Keratinocyte (primary cell): ENCODE data around the gene ARFGEF3. TPM values are rescaled to one million over a fixed set of nuclear protein-coding genes. Genes with fewer than 3 reads are reported as not detected.

Experiments used
- DNase-seq: peaks from one replicate; pipeline ENCODE4 v3.0.0-alpha.2; 2011; ENCODE audit warnings: low read depth, missing footprints, low spot score
- FAIRE-seq: peaks from 2 replicates; lab custom pipeline; 2011; peaks lifted over from hg19 to GRCh38; lab: Jason Lieb, UNC
- H2AFZ ChIP-seq: 2 replicates; pipeline ENCODE4 v1.6.0; 2012; ENCODE audit warnings: low read length, control low read depth, inconsistent platforms; ENCODE audit not compliant: control insufficient read depth
- H3K27ac ChIP-seq: 2 replicates; pipeline ENCODE4 v1.5.1; 2011; ENCODE audit warnings: low read length; ENCODE audit not compliant: control insufficient read depth, insufficient read depth
- H3K27me3 ChIP-seq: 3 replicates; pipeline ENCODE4 v1.6.0; 2011; ENCODE audit warnings: low read length; ENCODE audit not compliant: control insufficient read depth, insufficient read depth; ENCODE audit errors: extremely low read depth
- H3K36me3 ChIP-seq, 2 experiments: 2 replicates in 1 of 2; 3 replicates in 1 of 2; pipeline ENCODE4 v1.5.1; 2011; ENCODE audit warnings: low read length in 2 of 2, mild to moderate bottlenecking in 1 of 2; ENCODE audit not compliant: control insufficient read depth in 2 of 2, insufficient read depth in 2 of 2; ENCODE audit errors: extremely low read depth in 1 of 2
- H3K4me1 ChIP-seq: 3 replicates; pipeline ENCODE4 v1.5.1; 2011; ENCODE audit warnings: low read length; ENCODE audit not compliant: control insufficient read depth, insufficient read depth; ENCODE audit errors: extremely low read depth
- H3K4me2 ChIP-seq: 3 replicates; pipeline ENCODE4 v1.6.0; 2011; ENCODE audit warnings: low read depth, low read length; ENCODE audit not compliant: control insufficient read depth, insufficient read depth; ENCODE audit errors: extremely low read depth
- H3K4me3 ChIP-seq, 3 experiments: fragments of 200-600 bp in 1 of 3; sonication (generic) in 1 of 3; 2 replicates in 2 of 3; 3 replicates in 1 of 3; pipeline ENCODE4 v1.5.1; 2011 to 2016; ENCODE audit warnings: low read length in 3 of 3, mild to moderate bottlenecking in 3 of 3, control low read depth in 2 of 3, inconsistent platforms in 1 of 3, low read depth in 1 of 3, mixed read lengths in 1 of 3, mixed run types in 1 of 3, moderate library complexity in 1 of 3; ENCODE audit not compliant: control insufficient read depth in 2 of 3, insufficient read depth in 2 of 3; ENCODE audit errors: extremely low read depth in 1 of 3
- H3K79me2 ChIP-seq: 2 replicates; pipeline ENCODE4 v1.6.0; 2012; ENCODE audit warnings: low read length; ENCODE audit not compliant: control insufficient read depth, insufficient read depth
- H3K9ac ChIP-seq: 3 replicates; pipeline ENCODE4 v1.6.0; 2011; ENCODE audit warnings: low read length; ENCODE audit not compliant: control insufficient read depth, insufficient read depth; ENCODE audit errors: extremely low read depth
- H3K9me1 ChIP-seq: 3 replicates; pipeline ENCODE4 v1.6.0; 2011; ENCODE audit warnings: low read length; ENCODE audit not compliant: control insufficient read depth, insufficient read depth; ENCODE audit errors: extremely low read depth
- H3K9me3 ChIP-seq: 2 replicates; pipeline ENCODE4 v1.5.1; 2012; ENCODE audit warnings: low read depth, low read length; ENCODE audit not compliant: control insufficient read depth
- H4K20me1 ChIP-seq: 3 replicates; pipeline ENCODE4 v1.6.0; 2011; ENCODE audit warnings: low read length; ENCODE audit not compliant: control insufficient read depth, insufficient read depth; ENCODE audit errors: extremely low read depth
- CTCF ChIP-seq, 3 experiments: IDR thresholded peaks in 1 of 3; conservative IDR thresholded peaks in 1 of 3; optimal IDR thresholded peaks in 1 of 3; 2 replicates in 2 of 3; 3 replicates in 1 of 3; pipeline versions ENCODE3 to v1.5.1; 2011; ENCODE audit warnings: low read length in 3 of 3, mild to moderate bottlenecking in 3 of 3, moderate library complexity in 2 of 3, control low read depth in 1 of 3, inconsistent platforms in 1 of 3; ENCODE audit not compliant: insufficient read depth in 2 of 3; ENCODE audit errors: extremely low read depth in 1 of 3
- EZH2 ChIP-seq: IDR thresholded peaks from one replicate; pipeline ENCODE4 v1.6.1; 2012; ENCODE audit warnings: inconsistent platforms, mild to moderate bottlenecking, low read length, moderate library complexity
- dilution Hi-C: fragments of 300-500 bp; cut with MboI; formaldehyde crosslinking; loops from one replicate; pipeline ENCODE4 v1.7.0; 2020; ENCODE audit warnings: low sequenced_read_pairs; ENCODE audit not compliant: extremely low pct_ligation_motif_present
- polyA plus RNA-seq, 5 experiments: library from polyadenylated mRNA; depleted of rRNA in 3 of 5; stranded (reverse) in 3 of 5; stranded (forward) in 1 of 5; unstranded in 1 of 5; fragments of >200 nt; gene quantifications; 1 replicate in 1 of 5; 2 replicates in 3 of 5; 3 replicates in 1 of 5; pipeline versions ENCODE4 v1.2.1 to v1.2.3, GENCODE V29; 2011 to 2012; ENCODE audit warnings: missing spikeins in 2 of 5, low read depth in 1 of 5, low replicate concordance in 1 of 5

ARFGEF3 gene
- polyA plus RNA-seq, 1 donor (not counting 4 experiments of a cell fraction or from before 2014, with no cell fraction given): 0.09 TPM

- Histone ChIP-seq H3K27me3 (no peaks in the 10 kb centered on the region), H3K79me2 (no peaks in the 10 kb centered on the region), H3K4me3 (no peak overlapping the region), H3K9me1 (no peaks in the 10 kb centered on the region), H2AFZ (no peak overlapping the region), H4K20me1 (no peaks in the 10 kb centered on the region), H3K27ac (no peak overlapping the region), H3K4me2 (no peak overlapping the region), H3K9me3 (no peaks in the 10 kb centered on the region), H3K36me3 (no peaks in the 10 kb centered on the region), H3K9ac (no peak overlapping the region), H3K4me1 (no peaks in the 10 kb centered on the region)
- DNase-seq (no peak), FAIRE-seq (peak; percentile 78)
- dilution Hi-C loops: no loop called here
- TF ChIP-seq CTCF (optimal IDR thresholded peaks at IDR 0.05 in 1 of 3, IDR thresholded peaks at IDR 0.05 in 1 of 3, conservative IDR thresholded peaks at IDR 0.05 in 1 of 3; ENCODE audit: extremely low read depth in 1 of 3, insufficient read depth in 2 of 3, low read length in 3 of 3) (peak; percentile 55 to 74 (median 73)), EZH2 (no peak)
Observed at GRCh38 chr6:138115877-138116660, 45.7 kb upstream of the ARFGEF3 start.

- dilution Hi-C loops: no loop called here
- Histone ChIP-seq H3K4me2 (no peak overlapping the region), H3K27ac (no peak overlapping the region), H3K36me3 (no peaks in the 10 kb centered on the region), H2AFZ (no peak overlapping the region), H3K79me2 (no peaks in the 10 kb centered on the region), H3K9me3 (no peaks in the 10 kb centered on the region), H3K9ac (no peak overlapping the region), H4K20me1 (no peaks in the 10 kb centered on the region), H3K27me3 (no peaks in the 10 kb centered on the region), H3K4me1 (no peaks in the 10 kb centered on the region), H3K4me3 (no peak overlapping the region), H3K9me1 (no peaks in the 10 kb centered on the region)
- no peak for DNase-seq
- no peak for TF ChIP-seq CTCF (optimal IDR thresholded peaks at IDR 0.05 in 1 of 3, IDR thresholded peaks at IDR 0.05 in 1 of 3, conservative IDR thresholded peaks at IDR 0.05 in 1 of 3; ENCODE audit: extremely low read depth in 1 of 3, insufficient read depth in 2 of 3, low read length in 3 of 3)
- FAIRE-seq: no peak
Observed at GRCh38 chr6:138116661-138116999, 45.1 kb upstream of the ARFGEF3 start.
